Kidney epithelial cell (primary cell): ENCODE measurements around the gene NCAPH2. TPM values are rescaled to one million over a fixed set of nuclear protein-coding genes. Genes with fewer than 3 reads are reported as not detected.

Experiments
- DNase-seq: peaks from one replicate; pipeline ENCODE4 v3.0.0-alpha.2; 2010; ENCODE audit warnings: low read depth
- H3K27me3 ChIP-seq: 2 replicates; pipeline ENCODE4 v1.6.0; 2011; ENCODE audit warnings: low read length; ENCODE audit not compliant: control insufficient read depth, insufficient read depth
- H3K36me3 ChIP-seq: 2 replicates; pipeline ENCODE4 v1.5.1; 2011; ENCODE audit warnings: low read length; ENCODE audit not compliant: control insufficient read depth, insufficient read depth
- H3K4me3 ChIP-seq: 2 replicates; pipeline ENCODE4 v1.5.1; 2011; ENCODE audit warnings: low read depth, mild to moderate bottlenecking, control low read depth, low read length
- CTCF ChIP-seq: IDR thresholded peaks from 2 replicates; pipeline ENCODE4 v1.5.1; 2011; ENCODE audit warnings: mild to moderate bottlenecking, moderate library complexity, low read length, control low read depth, inconsistent platforms; ENCODE audit not compliant: insufficient read depth, poor library complexity, severe bottlenecking
- total RNA-seq: library from RNA; depleted of rRNA; stranded (reverse); fragments of >200 nt; gene quantifications from 2 replicates; pipeline ENCODE4 v1.2.3, GENCODE V29; 2015

NCAPH2 gene
- 41.3 and 50.2 TPM in 2 replicates for total RNA-seq

GRCh38 chr22:50507991-50508884 is at the start of gene NCAPH2:
NCAPH2 (plus strand) TSS chr22:50508224; CDS start chr22:50508338, 114 bp downstream.
- no peak for DNase-seq
- H3K36me3 ChIP-seq = no peaks in the 10 kb centered on the region
- H3K4me3 ChIP-seq = peak within 1 kb of the TSS; percentile 99
- no peaks in the 10 kb centered on the region for H3K27me3 ChIP-seq
- TF ChIP-seq CTCF = no peak

- no peak for DNase-seq
- no peak for TF ChIP-seq CTCF
- peaks cover 4% of the 10 kb centered on the region for H3K36me3 ChIP-seq
- H3K27me3 ChIP-seq = no peaks in the 10 kb centered on the region
- no peak overlapping the region for H3K4me3 ChIP-seq
Observed at GRCh38 chr22:50459016-50459415, 49.0 kb upstream of the NCAPH2 start.

- Histone ChIP-seq H3K4me3 (no peak overlapping the region), H3K36me3 (peaks cover 4% of the 10 kb centered on the region), H3K27me3 (no peaks in the 10 kb centered on the region)
- no peak for DNase-seq
- TF ChIP-seq CTCF = no peak
Observed at GRCh38 chr22:50459496-50460140, 48.4 kb upstream of the NCAPH2 start.

- no peaks in the 10 kb centered on the region for H3K27me3 ChIP-seq
- H3K4me3 ChIP-seq = no peak overlapping the region
- DNase-seq = no peak
- H3K36me3 ChIP-seq = peaks cover 4% of the 10 kb centered on the region
- TF ChIP-seq CTCF = no peak
Observed at GRCh38 chr22:50460938-50461337, 47.1 kb upstream of the NCAPH2 start.

DNA sequence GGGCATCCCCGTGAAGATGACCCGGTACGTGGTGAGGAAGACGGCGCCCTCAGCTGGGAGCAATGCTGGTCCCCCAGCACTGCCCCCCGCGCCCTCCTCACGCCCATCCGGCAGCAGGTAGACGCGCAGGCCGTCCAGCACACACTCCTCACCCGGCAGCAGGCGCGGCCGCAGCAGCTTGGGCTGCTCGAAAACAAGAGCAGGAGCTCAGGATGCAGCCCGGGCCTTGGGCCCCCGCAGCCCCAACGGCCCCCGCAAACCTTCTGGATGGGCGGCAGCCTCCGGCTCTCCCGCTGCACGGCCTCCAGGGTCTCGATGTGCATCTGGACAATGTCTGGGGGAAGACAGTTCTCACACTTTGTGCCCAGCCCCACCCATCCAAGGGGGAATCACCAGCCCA is 46.5 kb upstream of the NCAPH2 start:
- Histone ChIP-seq H3K36me3 (peaks cover 2% of the 10 kb centered on the region), H3K27me3 (no peaks in the 10 kb centered on the region), H3K4me3 (no peak overlapping the region)
- DNase-seq = no peak
- TF ChIP-seq CTCF = no peak
